IPS-NIHi11 (cell line): Measurements from ENCODE around the gene LYRM9.
A peak's percentile ranks its signal among the peaks of the same experiment; 100 is the strongest.
"Not testable (repeated sequence)": the region's sequence is repeated elsewhere in the genome, so short reads cannot be mapped to it uniquely, and the experiment has no call there.

ENCODE experiments used
- DNase-seq: peaks from one replicate; pipeline ENCODE4 v3.0.0; 2012; ENCODE audit warnings: mixed read lengths, low spot score

LYRM9 gene

GRCh38 chr17:27892866-27893769 is at the start of gene LYRM9:
Gene LYRM9 (minus strand): TSS chr17:27893365. CDS start chr17:27882694, 10,671 bp downstream.
- peak; percentile 95 for DNase-seq

DNA sequence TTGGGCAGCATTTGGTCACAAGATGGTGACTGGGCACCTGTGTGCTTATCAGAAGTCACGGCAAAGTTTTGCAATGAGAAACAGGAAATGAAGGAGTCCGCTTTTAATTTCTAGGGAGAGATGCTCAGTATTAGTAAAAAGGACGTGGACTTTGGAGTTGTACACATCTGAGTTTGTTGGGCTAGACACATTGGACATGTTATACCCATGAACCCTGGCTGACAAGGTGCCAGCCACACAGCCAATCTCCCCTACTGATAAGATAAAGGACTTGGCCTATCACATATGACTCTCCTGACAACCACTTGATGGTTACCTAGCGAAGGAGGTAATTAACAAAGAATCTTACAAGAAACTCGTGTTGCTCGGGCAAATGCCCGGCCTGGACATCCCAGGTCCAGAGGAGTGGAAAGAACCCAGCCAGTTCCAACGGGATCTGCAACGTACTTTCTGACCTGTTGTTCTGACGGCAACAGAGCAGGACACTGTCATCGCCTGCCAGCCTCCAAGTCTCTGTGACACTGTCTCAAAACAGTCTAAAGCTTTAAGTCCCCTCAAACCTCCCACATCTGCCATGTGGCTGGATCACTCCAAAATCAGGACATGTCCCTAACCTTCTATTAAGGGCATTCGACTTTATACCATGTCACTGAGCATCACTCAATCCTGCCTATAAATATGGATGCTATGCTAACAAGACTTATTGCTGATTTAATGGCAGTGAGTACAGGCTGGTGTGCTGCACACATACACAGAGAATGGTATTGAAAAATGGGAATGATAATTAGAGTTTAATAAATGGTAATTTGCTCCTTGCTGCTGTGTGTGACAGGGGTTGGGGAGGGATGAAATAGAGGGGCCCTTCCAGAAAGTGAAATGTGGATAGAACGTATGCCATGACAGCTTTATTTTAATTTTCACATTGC is 47.6 kb upstream of the LYRM9 start:
- DNase-seq, result no peak

GRCh38 chr17:27939474-27940465 is 46.6 kb upstream of the LYRM9 start:
- no peak for DNase-seq

DNA sequence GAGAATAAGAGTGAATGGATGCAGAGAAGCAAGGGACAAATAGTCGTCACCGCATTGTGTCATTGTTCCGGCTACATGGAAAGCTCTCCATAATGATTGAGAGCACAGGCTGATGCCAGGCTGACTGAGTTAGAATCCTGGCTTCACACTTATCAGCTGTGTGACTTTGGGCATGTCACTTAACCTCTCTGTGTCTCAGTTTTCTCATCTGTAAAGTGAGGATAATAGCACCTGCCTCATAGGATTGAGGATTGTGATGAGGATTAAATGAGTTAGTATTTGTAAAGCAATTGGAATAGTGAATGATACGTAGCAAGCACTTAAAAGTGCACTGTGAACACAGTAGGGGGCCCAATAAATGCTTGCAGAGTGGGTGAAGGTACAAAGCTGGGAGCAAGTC is 45.7 kb upstream of the LYRM9 start:
- no peak for DNase-seq

GRCh38 chr17:27938241-27938640 is 45.1 kb upstream of the LYRM9 start:
- DNase-seq, result no peak

GRCh38 chr17:27937025-27937546 is 43.9 kb upstream of the LYRM9 start:
- DNase-seq, result no peak

DNA sequence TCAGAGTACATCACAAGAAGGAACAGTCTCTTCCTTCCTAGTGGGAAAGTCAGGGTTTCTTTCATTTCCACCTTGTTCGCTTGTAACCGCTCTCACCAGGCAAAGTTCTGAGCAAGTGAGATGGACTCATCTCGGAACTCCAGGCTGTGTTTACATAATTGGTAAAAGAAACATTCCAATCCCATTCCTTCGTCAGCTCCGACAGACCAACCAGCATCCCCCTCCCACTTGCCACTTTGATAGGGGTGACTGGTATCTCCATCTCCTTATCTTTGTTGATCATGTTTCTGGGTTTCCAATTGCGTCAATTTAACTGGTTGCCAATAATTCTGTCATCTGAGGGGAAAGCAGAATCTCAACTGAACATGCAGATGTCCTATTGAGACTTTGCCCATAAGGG is 36.8 kb upstream of the LYRM9 start:
- DNase-seq, result no peak

- DNase-seq, result no peak
Measured at GRCh38 chr17:27928587-27928986, 35.4 kb upstream of the LYRM9 start.

DNA sequence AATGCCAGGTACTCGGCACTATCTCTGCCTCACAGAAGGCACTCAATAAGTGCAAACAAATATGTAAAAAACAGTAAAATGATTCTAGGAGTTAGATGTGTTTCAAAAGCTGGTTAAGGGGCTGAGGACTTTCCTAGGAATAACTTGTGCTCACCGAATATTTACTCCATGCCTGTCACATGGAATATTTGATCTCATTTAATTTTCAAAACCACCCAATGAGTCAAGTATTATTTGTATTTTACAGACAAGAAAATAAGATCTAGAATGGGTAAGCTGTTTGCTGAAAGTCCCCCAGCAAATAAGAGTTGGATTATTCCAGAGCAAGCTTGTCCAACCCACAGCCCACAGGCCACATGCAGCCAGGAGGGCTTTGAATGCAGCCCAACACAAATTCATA is 34.6 kb upstream of the LYRM9 start:
- DNase-seq, result no peak

DNA sequence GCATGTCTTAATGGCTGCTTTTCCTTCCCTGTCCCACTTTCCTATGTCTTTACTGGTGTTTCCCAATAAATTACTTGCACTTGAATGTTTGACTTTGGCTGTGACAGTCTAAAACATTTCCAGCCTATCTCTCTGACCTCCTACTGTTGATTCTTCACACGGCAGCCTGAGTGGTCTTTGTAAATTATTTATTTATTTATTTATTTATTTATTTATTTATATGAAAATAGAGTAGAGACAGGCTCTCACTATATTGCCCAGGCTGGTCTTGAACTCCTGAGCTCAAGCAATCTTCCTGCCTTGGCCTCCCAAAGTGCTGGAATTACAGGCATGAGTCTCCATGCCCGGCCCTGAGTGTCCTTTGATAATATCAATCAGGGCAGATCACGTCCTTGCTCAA is 28.4 kb upstream of the LYRM9 start:
- no peak for DNase-seq

DNA sequence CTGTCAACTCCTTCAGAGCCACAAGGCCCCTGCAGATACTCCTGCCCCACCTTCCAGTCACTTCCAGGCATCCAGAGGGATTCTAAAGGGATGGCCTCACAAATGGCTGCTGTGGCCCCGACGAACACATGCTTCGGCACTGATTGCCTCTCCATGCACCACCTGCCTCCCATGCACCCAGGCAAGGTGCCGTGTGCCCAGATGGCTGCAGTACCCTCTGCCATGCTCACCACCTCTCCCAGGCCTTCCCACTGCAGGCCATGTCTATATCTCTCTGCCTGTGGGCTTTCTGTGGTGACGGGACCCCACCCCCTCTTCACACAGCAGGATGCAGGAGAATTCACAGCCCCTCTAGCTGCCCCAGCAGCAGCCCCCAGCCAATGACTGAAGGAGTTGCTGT is 27.9 kb upstream of the LYRM9 start:
- DNase-seq, result no peak

DNA sequence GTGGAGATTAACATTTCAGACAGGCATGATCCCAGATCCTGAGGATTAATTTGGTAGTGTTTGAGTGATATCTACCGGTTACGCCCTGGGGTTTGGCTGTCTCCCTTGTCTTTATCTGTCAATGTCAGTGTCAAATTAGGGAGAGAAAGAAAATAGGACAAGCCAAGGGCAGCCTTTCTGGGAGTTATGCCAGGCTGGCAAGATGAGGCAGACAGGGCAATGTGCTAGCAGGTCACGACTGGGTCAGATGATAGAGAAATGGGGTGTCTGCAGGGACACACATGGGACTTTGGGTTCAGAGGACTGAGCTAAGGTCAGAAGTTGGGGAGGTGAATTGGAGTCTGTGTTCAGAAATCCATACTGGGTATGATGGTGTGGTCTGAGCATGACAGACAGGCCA is 27.4 kb upstream of the LYRM9 start:
- no peak for DNase-seq

GRCh38 chr17:27919079-27919478 is 25.9 kb upstream of the LYRM9 start:
- DNase-seq, result no peak

GRCh38 chr17:27918498-27918897 is 25.3 kb upstream of the LYRM9 start:
- no peak for DNase-seq

DNA sequence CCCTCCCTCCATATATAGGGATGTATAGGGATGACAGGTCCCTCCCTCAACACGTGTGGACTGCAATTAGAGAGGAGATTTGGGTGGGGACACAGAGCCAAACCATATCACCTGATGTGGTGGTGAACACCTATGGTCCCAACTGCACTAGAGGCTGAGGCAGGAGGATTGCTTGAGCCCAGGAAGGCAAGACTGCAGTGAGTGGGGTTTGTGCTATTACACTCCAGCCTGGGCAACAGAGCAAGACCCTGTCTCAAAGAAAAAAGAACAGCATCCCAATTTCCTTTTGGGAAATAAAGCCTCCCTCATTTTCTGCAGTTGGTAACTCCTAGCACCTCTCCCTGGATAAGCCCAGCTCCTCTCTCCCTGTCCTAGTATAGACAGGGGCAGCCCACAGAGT is 23.8 kb upstream of the LYRM9 start:
- DNase-seq, result no peak

GRCh38 chr17:27915709-27916108 is 22.5 kb upstream of the LYRM9 start:
- peak; percentile 39 for DNase-seq

GRCh38 chr17:27914382-27914781 is 21.2 kb upstream of the LYRM9 start:
- DNase-seq, result no peak

GRCh38 chr17:27912964-27913363 is 19.8 kb upstream of the LYRM9 start:
- DNase-seq, result no peak

DNA sequence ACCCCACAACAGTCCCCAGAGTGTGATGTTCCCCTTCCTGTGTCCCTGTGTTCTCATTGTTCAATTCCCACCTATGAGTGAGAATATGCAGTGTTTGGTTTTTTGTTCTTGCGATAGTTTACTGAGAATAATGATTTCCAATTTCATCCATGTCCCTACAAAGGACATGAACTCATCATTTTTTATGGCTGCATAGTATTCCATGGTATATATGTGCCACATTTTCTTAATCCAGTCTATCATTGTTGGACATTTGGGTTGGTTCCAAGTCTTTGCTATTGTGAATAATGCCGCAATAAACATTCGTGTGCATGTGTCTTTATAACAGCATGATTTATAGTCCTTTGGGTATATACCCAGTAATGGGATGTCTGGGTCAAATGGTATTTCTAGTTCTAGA is 19.1 kb upstream of the LYRM9 start:
- not testable (repeated sequence) for DNase-seq

- DNase-seq, result no peak
Measured at GRCh38 chr17:27907976-27908558, 14.9 kb upstream of the LYRM9 start.

DNA sequence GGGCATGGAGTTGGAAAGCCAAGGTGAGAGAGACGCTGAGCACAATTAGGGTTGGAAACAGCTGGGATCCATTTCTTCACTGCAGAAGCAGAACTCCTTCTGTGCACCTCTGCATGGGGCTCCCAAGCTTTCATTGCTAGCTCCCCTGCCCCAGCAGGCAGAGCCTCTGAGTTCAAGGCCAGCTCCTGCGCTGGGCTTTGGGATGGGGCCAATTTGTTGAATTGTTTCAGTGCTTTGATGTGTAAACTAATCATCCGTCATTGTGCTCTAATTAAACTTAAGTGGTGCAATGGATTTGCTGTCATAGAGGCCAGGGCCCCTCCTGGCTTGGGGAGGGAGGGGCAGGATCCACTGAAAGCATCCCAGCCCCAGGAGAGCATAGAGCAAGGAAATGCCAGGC is 13.5 kb upstream of the LYRM9 start:
- no peak for DNase-seq
